DOHH2 (cell line): ENCODE measurements around the gene HBA2.
"Not testable (repeated sequence)": the region's sequence is repeated elsewhere in the genome, so short reads cannot be mapped to it uniquely, and the experiment has no call there.

Experiments used
- CTCF ChIP-seq: fragments of 200-600 bp; sonication (generic); IDR thresholded peaks from one replicate; pipeline ENCODE4 v1.5.1; 2014; ENCODE audit warnings: antibody characterized with exemption, mild to moderate bottlenecking, low read depth, low read length; ENCODE audit not compliant: poor library complexity, severe bottlenecking
- EZH2phosphoT487 ChIP-seq: fragments of 200-600 bp; sonication (generic); IDR thresholded peaks from 2 replicates; pipeline ENCODE4 v1.6.1; 2017; ENCODE audit warnings: borderline replicate concordance, mild to moderate bottlenecking, antibody characterized with exemption, low read length, moderate library complexity, mixed read lengths

- not testable (repeated sequence) for TF ChIP-seq CTCF, EZH2phosphoT487
Observed at GRCh38 chr16:209359-209758, 36.7 kb downstream of the HBA2 start.
